ENCODE results near the gene KCNH8. TPM values are rescaled to one million over a fixed set of nuclear protein-coding genes. Genes with fewer than 3 reads are reported as not detected.

Gene KCNH8
- total and polyA plus RNA-seq, 4 donors: 0.02 to 0.08 (median 0.05) TPM; not detected in 1

GRCh38 chr3:19146685-19147650 lies 1.3 kb upstream of the KCNH8 start:
- no peak overlapping the region for H3K9ac ChIP-seq (ENCODE audit: low read depth in 1 of 2, low read length in 2 of 2)
- H3K9me3 ChIP-seq (ENCODE audit: control insufficient read depth in 4 of 4, low read length in 3 of 4): peaks cover 0 to 5% (median 3%) of the 10 kb centered on the region in 4 donors
- TF ChIP-seq JUND (IDR thresholded peaks at IDR 0.05) (no peak), EGR1 (IDR thresholded peaks at IDR 0.05; ENCODE audit: low read depth in 2 of 2) (no peak), ATF3 (IDR thresholded peaks at IDR 0.05) (no peak), SP1 (IDR thresholded peaks at IDR 0.05) (no peak), RAD21 (IDR thresholded peaks at IDR 0.05) (peak in 1 of 2 donors; percentile 32), CTCF (IDR thresholded peaks at IDR 0.05; ENCODE audit: low read depth, low read length, missing input control) (peak; percentile 34), HNF4A (conservative IDR thresholded peaks at IDR 0.05) (no peak), RXRA (IDR thresholded peaks at IDR 0.05) (no peak), NR2F2 (IDR thresholded peaks at IDR 0.05) (no peak), FOXA1 (IDR thresholded peaks at IDR 0.05) (no peak)
- TF ChIP-seq, protein P1, sequence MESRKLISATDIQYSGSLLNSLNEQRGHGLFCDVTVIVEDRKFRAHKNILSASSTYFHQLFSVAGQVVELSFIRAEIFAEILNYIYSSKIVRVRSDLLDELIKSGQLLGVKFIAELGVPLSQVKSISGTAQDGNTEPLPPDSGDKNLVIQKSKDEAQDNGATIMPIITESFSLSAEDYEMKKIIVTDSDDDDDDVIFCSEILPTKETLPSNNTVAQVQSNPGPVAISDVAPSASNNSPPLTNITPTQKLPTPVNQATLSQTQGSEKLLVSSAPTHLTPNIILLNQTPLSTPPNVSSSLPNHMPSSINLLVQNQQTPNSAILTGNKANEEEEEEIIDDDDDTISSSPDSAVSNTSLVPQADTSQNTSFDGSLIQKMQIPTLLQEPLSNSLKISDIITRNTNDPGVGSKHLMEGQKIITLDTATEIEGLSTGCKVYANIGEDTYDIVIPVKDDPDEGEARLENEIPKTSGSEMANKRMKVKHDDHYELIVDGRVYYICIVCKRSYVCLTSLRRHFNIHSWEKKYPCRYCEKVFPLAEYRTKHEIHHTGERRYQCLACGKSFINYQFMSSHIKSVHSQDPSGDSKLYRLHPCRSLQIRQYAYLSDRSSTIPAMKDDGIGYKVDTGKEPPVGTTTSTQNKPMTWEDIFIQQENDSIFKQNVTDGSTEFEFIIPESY (IDR thresholded peaks at IDR 0.05): no peak
- H3K4me3 ChIP-seq (ENCODE audit: low read depth in 1 of 3, low read length in 3 of 3): peak overlapping the region in 2 of 3 donors; percentile 69 to 78
- peaks cover 0 to 4% (median 0%) of the 10 kb centered on the region in 4 donors for H3K27me3 ChIP-seq (ENCODE audit: control insufficient read depth in 4 of 4, insufficient read depth in 4 of 4, low read length in 3 of 4)
- no peaks in the 10 kb centered on the region for H3K36me3 ChIP-seq (ENCODE audit: control insufficient read depth in 4 of 4, insufficient read depth in 3 of 4, low read depth in 1 of 4, low read length in 3 of 4)
- peak; percentile 40 for DNase-seq (ENCODE audit: low spot score)
- no peak overlapping the region for H3K27ac ChIP-seq (ENCODE audit: low read depth in 1 of 2, low read length in 2 of 2)
- peaks cover 8 to 19% (median 13%) of the 10 kb centered on the region in 4 donors for H3K4me1 ChIP-seq (ENCODE audit: control insufficient read depth in 4 of 4, insufficient read depth in 4 of 4, low read length in 3 of 4)
- 1% methylated on average over 60 of the region's 60 CpGs for WGBS

- peaks cover 0 to 4% (median 0%) of the 10 kb centered on the region in 4 donors for H3K27me3 ChIP-seq (ENCODE audit: control insufficient read depth in 4 of 4, insufficient read depth in 4 of 4, low read length in 3 of 4)
- no peaks in the 10 kb centered on the region for H3K36me3 ChIP-seq (ENCODE audit: control insufficient read depth in 4 of 4, insufficient read depth in 3 of 4, low read depth in 1 of 4, low read length in 3 of 4)
- WGBS: 4% methylated on average over 12 of the region's 12 CpGs
- TF ChIP-seq JUND (IDR thresholded peaks at IDR 0.05) (no peak), FOXA2 (IDR thresholded peaks at IDR 0.05) (no peak), GABPA (IDR thresholded peaks at IDR 0.05 in 1 of 2, conservative IDR thresholded peaks at IDR 0.05 in 1 of 2) (no peak), REST (IDR thresholded peaks at IDR 0.05) (no peak), ATF3 (IDR thresholded peaks at IDR 0.05) (no peak), CTCF (IDR thresholded peaks at IDR 0.05; ENCODE audit: low read depth, low read length, missing input control) (no peak), HNF4G (IDR thresholded peaks at IDR 0.05) (no peak), YY1 (IDR thresholded peaks at IDR 0.05) (no peak), RAD21 (IDR thresholded peaks at IDR 0.05) (no peak), HNF4A (conservative IDR thresholded peaks at IDR 0.05) (no peak)
- TF ChIP-seq, protein P1 (IDR thresholded peaks at IDR 0.05): no peak
- no peak for DNase-seq (ENCODE audit: low spot score)
- no peak overlapping the region for H3K9ac ChIP-seq (ENCODE audit: low read depth in 1 of 2, low read length in 2 of 2)
- H3K9me3 ChIP-seq (ENCODE audit: control insufficient read depth in 4 of 4, low read length in 3 of 4): peaks cover 0 to 5% (median 2%) of the 10 kb centered on the region in 4 donors
- no peak overlapping the region for H3K4me3 ChIP-seq (ENCODE audit: low read depth in 1 of 3, low read length in 3 of 3)
- no peak overlapping the region for H3K27ac ChIP-seq (ENCODE audit: low read depth in 1 of 2, low read length in 2 of 2)
- peaks cover 8 to 19% (median 13%) of the 10 kb centered on the region in 4 donors for H3K4me1 ChIP-seq (ENCODE audit: control insufficient read depth in 4 of 4, insufficient read depth in 4 of 4, low read length in 3 of 4)
Measured at GRCh38 chr3:19148768-19149091, 420 bp downstream of the KCNH8 start.
